GM13976 (cell line): ENCODE data around the gene SUB1.

Experiments
- DNase-seq: peaks from one replicate; pipeline ENCODE4 v3.0.0; 2012; ENCODE audit warnings: low spot score
- in situ Hi-C: fragments of 300-500 bp; cut with MboI; formaldehyde crosslinking; loops from one replicate; pipeline ENCODE4 v1.12.0; 2022; ENCODE audit warnings: low sequenced_read_pairs, mixed read lengths, inconsistent platforms; ENCODE audit not compliant: unreplicated experiment
- TF ChIP-seq, protein P1 (sequence below): IDR thresholded peaks from 2 replicates; pipeline ENCODE4 v1.5.1; 2012; ENCODE audit warnings: borderline replicate concordance, mild to moderate bottlenecking; ENCODE audit not compliant: insufficient read depth; ENCODE audit errors: extremely low read depth, missing control alignments, control extremely low read depth

SUB1 gene

DNA sequence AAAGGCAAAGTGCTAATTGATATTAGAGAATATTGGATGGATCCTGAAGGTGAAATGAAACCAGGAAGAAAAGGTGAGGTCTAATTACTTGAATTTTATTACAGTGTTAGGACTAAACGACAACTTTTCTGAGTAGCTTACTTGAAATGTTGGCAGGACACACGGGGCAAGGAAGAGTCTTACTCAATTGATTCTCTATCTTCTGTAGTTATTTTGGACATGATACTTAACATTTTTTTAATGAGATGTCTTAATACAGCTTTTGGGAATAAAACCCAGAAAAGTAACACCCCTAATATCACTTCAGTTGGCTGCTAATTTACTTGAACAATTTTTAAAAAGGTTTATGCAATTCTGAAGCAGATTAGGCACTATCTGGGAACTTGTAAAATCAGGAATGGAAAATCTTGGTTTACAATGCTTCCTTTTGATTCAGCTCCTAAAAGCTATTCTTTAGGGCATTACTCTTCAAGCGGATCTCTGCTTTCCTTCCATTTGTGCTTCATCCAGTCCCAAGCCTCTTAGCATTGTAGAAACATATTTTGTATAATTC lies 13.7 kb downstream of the SUB1 start:
- no peak for DNase-seq
- TF ChIP-seq, protein P1, sequence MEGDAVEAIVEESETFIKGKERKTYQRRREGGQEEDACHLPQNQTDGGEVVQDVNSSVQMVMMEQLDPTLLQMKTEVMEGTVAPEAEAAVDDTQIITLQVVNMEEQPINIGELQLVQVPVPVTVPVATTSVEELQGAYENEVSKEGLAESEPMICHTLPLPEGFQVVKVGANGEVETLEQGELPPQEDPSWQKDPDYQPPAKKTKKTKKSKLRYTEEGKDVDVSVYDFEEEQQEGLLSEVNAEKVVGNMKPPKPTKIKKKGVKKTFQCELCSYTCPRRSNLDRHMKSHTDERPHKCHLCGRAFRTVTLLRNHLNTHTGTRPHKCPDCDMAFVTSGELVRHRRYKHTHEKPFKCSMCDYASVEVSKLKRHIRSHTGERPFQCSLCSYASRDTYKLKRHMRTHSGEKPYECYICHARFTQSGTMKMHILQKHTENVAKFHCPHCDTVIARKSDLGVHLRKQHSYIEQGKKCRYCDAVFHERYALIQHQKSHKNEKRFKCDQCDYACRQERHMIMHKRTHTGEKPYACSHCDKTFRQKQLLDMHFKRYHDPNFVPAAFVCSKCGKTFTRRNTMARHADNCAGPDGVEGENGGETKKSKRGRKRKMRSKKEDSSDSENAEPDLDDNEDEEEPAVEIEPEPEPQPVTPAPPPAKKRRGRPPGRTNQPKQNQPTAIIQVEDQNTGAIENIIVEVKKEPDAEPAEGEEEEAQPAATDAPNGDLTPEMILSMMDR, result no peak
- in situ Hi-C loops, result no loop called here

DNA sequence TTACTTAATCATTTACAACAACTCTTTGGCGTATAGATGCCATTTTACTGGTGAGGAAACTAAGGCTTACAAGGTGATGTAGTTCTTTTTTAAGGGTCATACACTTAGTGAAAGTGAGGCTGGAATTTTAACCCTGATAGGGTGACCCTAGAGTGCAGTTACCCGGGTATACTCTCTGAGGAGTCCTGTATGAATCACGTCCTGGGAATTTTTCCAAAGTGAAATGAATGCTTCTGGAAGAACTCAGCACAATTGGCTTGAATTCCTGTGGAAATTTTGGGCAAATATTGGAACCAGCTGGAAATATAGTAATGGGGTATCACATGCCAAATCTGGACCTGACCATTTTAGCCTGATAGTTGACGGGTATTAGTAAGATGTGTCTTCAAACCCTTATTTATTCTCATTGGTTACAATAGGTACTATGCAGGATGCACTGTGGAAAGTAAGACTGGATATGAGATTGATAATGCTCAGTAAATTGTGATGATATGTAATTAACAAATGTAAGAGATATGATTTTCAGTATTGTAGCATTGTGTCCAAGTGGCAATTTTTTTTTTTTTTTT lies 14.8 kb downstream of the SUB1 start:
- no peak for DNase-seq
- in situ Hi-C loops, result no loop called here
- TF ChIP-seq, protein P1, result no peak

DNA sequence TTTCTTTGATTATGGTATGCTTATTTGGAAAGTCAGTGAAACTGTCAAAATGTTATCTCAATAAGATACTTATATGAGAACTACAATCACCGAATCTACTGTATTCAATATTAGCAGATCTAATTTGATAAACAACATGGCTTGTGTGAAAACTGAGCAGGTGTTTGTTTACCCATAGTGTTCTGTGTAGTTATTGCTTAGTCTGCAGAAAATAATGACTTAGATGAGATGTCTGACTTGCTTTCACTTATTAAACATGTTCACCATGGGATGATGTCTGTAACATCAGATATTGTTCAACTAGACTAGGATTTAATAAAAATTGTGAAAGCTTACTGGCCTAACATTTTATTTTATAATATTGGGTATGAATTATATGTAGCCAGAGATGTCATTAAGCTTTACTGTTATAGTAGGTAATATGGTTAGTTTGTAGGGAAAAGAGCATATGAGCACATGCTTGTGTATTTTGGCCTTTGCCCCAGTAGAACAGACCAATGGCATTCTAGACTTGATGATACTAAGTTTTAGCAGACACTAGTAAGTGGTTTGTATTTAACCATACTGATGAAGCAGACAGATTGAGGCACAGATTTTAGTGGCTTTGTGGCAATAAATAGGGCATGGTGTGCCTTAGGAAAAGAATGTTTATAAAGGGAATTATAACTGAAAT lies 16.4 kb downstream of the SUB1 start:
- in situ Hi-C loops, result no loop called here
- DNase-seq, result no peak
- TF ChIP-seq, protein P1, result no peak

DNA sequence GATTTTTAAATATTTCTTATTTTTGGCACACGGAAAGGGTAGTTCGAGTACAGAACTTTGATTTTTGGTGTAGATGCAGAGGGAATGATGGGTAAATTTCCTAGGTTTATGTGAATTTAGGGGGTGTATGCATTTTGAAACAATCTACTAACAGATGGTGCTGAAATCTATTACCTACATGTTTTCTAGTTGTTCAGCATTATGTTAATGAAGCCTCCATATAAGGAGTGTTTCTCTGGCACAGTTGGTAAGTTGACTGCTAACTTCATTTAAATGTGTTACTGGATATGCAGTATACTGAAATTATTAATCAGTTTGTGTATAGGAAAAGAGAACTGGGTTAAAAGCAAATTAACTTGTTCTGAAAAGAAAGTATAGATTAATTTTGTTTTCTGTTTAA lies 17.5 kb downstream of the SUB1 start:
- in situ Hi-C loops, result no loop called here
- TF ChIP-seq, protein P1, result no peak
- DNase-seq, result no peak

DNA sequence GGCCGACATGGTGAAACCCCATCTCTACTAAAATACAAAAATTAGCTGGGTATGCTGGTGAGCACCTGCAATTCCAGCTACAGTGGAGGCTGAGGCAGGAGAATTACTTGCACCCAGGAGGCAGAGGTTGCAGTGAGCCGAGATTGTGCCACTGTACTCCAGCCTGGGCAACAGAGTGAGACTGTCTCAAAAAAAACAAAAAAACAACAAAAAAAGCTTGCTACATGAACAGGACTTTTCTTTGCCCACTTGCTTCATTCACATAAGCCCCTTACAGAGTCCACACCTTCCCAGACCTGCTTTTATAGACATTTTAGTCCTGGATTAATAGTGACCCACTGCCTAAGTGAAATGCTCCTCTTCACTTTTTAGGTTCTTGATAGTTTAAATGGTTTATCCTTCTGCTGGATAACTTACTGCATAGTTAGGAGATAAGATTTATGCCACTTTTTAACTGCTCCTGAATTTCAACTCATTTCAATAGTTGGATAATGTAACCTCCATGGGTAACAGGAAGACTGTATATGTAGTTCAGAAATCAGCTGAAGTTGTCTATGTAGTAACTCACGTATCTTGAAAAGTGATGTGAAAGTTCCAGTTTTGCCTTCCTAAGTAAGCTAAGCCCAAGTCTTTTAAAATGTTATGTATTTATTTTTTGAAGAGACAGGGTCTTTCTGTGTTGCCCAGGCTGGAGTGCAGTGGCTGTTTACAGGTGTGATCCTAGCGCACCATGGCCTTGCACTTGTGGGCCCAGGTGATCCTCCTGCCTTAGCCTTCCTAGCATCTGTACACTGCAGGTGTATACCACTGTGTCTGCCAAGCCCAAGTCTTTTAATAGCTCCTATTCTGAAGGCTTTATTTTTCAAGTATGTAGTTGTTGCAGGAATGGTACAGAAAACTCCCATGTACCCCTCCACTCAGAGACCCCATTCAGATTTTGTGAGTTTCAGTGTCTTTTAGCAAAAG lies 19.7 kb downstream of the SUB1 start:
- in situ Hi-C loops, result no loop called here
- TF ChIP-seq, protein P1, result no peak
- no peak for DNase-seq

DNA sequence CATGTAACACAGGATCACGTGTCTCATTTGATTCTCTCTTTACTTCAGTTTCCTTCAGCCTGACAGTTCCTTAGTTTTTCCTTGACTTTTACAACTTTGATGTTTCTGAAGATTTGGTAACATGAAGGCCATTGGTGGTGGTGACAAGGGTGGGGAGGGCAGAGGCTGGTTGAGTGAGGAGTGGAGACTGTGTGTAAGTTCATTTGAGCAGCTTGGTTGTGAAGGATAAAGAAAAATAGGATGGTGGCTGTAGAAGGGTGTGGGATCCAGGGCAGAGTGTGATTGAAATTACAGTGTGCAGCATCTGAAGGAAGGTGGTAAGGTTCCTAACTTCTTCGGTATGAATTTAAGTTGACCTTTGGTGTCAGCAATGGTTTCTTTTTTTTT lies 20.4 kb downstream of the SUB1 start:
- in situ Hi-C loops, result no loop called here
- DNase-seq, result no peak
- TF ChIP-seq, protein P1, result no peak
